EH (cell line): ENCODE results near the gene PCDH15.

Source experiments
- DNase-seq: peaks from one replicate; pipeline ENCODE4 v3.0.0-alpha.2; 2015; ENCODE audit warnings: low read depth

The PCDH15 gene

GRCh38 chr10:54800741-54801421 lies at the start of gene PCDH15:
TSS of gene PCDH15 (minus strand) at chr10:54801231. CDS start at chr10:54664262, 136,969 bp downstream.
- no peak for DNase-seq

DNA sequence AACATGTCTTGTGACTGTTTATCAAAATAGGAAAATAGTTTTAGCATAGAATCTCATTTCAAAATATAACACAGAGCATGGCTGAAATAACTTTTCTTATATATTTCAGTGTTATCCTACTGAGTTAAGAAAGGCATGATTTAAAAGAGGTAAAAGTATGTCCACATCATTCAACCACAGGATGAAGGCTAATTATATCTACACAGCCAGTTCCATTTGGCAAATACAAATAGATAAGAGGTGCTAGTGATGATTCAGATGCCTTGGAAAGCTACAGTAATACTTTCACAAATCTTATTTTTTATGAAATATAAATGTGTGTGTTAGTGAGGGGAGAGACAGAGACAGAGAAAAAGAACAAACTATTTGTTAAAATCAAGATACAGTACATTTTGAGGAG lies 42.9 kb upstream of the PCDH15 start:
- DNase-seq, result no peak

- no peak for DNase-seq
Observed at GRCh38 chr10:54843085-54843646, 42.1 kb upstream of the PCDH15 start.

GRCh38 chr10:54837479-54837878 lies 36.4 kb upstream of the PCDH15 start:
- DNase-seq, result no peak

DNA sequence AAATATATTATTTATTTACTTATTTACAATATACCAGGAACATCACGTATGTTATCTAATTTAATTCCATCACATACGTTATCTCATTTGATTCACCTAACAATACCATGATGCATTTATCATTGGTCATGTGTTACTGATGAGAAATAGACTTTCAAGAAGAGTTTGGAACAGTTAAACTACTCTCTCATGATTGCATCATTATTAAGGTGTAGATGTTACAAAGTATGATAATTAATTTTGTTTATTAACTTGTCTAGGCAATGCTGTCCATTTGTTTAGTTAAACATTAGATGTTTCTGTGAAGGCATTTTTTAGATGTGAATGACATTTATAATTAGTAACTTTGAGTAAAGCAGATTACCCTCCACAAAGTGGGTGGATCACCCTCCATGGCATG lies 32.0 kb upstream of the PCDH15 start:
- DNase-seq, result no peak

- no peak for DNase-seq
Observed at GRCh38 chr10:54826994-54827560, 26.0 kb upstream of the PCDH15 start.

DNA sequence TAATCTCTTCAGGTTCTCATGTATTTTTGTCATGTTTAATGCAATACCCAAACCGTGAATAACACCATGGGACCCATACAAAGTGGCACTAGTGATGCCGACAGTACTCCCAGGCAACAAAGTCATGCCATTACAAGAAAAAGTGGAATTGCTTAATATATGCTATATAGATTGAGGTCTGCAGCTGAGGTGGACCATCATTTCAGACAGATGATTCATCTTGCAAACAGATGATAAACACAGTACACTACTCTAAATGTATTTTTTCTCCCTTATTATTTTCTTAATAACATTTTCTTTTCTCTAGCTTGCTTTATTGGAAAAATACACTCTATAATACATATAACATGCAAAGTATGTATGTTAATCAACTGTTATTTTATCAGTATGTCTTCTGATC lies 14.6 kb upstream of the PCDH15 start:
- no peak for DNase-seq

- no peak for DNase-seq
Observed at GRCh38 chr10:54808186-54808935, 7.3 kb upstream of the PCDH15 start.

DNA sequence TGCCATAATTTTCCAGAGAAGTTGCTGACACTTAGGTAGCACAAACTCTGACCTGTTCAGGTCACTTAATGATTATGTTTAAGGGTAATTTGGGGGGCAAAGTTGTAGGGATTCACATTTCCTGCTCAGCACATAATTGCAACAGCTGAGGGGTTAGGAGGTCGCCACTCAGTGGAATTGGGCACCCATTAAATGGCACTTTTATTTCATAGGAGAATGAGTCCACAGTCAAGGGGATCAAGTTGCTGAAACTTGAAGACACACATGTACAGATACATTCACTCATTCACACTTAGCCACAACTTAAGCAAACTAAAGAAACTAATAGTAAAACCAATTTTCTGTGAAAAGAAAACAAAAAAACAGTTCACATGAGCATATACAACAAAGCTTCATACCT lies 1.5 kb downstream of the PCDH15 start:
- no peak for DNase-seq

- no peak for DNase-seq
Observed at GRCh38 chr10:54797636-54798321, 3.3 kb downstream of the PCDH15 start.

- DNase-seq, result no peak
Observed at GRCh38 chr10:54796881-54797280, 4.2 kb downstream of the PCDH15 start.

GRCh38 chr10:54776622-54777021 lies 24.4 kb downstream of the PCDH15 start:
- no peak for DNase-seq

DNA sequence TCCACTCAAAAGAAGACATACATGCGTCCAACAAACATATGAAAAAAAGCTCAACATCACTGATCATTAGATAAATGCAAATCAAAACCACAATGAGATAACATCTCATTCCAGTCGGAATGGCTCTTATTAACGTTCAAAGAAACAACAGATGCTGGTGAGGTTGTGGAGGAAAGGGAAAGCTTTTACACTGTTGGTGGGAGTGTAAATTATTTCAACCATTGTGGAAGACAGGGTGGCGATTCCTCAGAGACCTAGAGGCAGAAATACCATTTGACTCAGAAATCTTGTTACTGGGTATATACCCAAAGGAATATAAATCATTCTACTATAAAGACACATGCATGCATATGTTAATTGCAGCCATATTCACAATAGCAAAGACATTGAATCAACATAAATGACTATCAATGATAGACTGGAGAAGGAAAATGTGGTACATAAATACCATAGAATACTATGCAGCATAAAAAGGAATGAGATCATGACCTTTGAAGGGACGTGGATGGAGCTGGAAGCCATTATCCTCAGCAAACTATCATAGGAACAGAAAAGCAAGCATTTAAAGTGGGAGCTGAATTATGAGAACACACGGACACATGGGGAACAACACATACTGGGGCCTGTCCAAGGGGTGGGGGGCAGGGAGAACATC lies 28.4 kb downstream of the PCDH15 start:
- no peak for DNase-seq

- DNase-seq, result no peak
Observed at GRCh38 chr10:54769051-54769450, 32.0 kb downstream of the PCDH15 start.

GRCh38 chr10:54758791-54759190 lies 42.2 kb downstream of the PCDH15 start:
- DNase-seq, result no peak

DNA sequence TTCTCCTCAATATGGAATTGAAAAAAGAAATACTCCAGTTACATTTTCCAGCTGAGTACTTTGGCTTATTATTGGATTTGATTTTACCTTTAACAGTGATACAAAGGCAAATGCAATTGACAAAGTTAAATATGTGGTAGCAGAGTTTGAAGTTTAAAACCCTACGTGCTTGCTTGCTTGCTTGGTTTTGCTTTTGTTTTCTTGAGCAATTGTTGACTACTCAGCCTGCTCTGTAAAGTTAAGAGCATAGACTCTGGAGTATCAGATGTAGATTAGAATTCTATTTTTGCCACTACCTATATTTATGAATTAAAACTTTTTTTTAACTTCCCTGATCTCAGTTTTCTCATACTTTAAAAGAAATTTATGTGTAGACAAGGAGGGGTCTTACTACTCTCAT lies 51.4 kb downstream of the PCDH15 start:
- DNase-seq, result no peak

GRCh38 chr10:54745436-54745835 lies 55.6 kb downstream of the PCDH15 start:
- no peak for DNase-seq

DNA sequence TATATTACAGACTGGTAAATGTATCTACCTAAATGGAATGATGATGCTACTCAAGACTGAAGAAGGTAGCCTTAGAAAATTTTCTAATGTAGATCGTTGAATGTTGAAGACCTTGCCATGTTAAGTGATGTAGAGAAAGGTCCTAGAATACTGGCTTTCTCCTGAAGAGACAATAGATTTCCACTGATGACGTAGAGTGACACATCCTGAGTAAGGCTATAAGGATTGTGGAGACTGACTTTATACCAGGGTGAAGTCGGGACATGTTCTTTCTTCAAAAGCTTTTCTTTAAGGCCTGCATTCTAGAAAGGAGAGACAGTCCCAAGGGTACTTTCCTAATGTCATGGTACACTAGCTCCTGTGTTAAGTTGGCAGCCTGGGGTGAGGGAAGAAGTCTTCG lies 58.6 kb downstream of the PCDH15 start:
- DNase-seq, result no peak

GRCh38 chr10:54728511-54728910 lies 72.5 kb downstream of the PCDH15 start:
- DNase-seq, result no peak

- DNase-seq, result no peak
Observed at GRCh38 chr10:54722075-54722474, 79.0 kb downstream of the PCDH15 start.

- DNase-seq, result no peak
Observed at GRCh38 chr10:54710918-54711317, 90.1 kb downstream of the PCDH15 start.

DNA sequence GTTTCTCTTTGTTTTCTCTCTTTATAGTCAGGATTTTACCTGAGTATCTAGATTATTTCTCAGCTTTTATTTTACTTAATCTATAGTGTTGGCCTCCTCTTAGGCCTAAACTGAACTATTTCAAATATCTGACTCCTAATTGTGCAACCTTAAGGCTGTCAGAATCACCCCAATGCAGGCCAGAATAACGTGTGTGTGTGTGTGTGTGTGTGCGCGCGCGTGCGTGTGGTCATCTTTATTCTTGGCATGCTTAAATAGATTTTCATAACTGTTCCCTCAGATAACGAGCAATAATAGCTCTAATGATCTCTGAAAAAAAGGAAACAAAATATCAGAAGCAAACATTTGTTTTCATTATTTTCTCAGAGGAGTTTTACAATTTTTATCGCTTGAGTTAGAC lies 92.4 kb downstream of the PCDH15 start:
- DNase-seq, result no peak
